EL (cell line): ENCODE results near the gene CHMP2B.

Experiments used
- DNase-seq: peaks from one replicate; pipeline ENCODE4 v3.0.0-alpha.2; 2016

CHMP2B gene

GRCh38 chr3:87227104-87227834 lies at the start of gene CHMP2B:
Gene CHMP2B (plus strand): TSS chr3:87227309. CDS start chr3:87227523, 214 bp downstream.
- peak; percentile 91 for DNase-seq

- no peak for DNase-seq
Measured at GRCh38 chr3:87179642-87180041, 47.5 kb upstream of the CHMP2B start.

DNA sequence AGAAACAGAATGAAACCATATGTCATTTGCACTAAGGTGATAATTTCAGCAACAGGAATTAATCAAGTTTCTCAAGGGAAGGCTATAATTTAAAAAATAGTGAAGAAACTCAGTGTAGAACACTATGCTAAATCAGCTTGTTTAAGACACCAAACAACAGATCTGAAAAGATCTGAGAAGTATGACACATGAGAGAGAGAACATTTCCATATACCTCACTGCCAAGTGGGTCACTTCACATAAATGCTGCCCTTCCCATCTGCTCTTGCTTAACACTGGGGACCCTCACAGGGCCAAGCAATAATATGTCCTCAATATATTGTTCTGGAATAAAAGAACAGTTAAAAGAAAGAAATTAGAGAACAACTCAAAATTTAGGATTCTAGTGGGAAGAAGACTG lies 45.6 kb upstream of the CHMP2B start:
- DNase-seq, result no peak

GRCh38 chr3:87182023-87182422 lies 45.1 kb upstream of the CHMP2B start:
- DNase-seq, result no peak

DNA sequence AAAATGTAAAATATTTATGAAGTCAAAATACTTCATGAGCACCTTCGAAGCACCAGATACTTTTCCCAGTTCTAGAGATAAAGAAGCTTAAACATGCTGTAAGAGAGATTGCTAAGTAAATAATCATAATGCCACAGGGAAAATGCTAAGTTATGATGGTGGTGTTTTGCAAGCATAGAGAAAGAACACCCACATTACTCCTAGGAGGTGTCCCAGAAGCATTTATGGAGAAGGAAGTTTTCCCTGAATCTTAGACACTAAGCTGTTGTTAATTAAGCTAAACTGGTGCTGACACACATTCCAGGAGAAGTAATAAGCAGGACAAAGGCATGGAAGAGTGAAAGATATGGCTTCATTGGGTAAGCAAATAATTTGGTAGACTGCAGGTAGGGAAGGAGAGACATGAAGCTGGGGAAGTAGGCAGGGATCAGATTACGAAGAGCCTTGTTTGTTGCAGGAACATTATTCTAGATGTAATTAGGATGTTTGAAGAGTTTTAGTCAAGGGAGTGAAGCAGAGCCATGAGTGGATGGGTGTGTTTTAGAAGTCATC lies 40.4 kb upstream of the CHMP2B start:
- DNase-seq, result no peak

GRCh38 chr3:87191175-87191574 lies 35.9 kb upstream of the CHMP2B start:
- no peak for DNase-seq

GRCh38 chr3:87191641-87192040 lies 35.5 kb upstream of the CHMP2B start:
- peak; percentile 44 for DNase-seq

DNA sequence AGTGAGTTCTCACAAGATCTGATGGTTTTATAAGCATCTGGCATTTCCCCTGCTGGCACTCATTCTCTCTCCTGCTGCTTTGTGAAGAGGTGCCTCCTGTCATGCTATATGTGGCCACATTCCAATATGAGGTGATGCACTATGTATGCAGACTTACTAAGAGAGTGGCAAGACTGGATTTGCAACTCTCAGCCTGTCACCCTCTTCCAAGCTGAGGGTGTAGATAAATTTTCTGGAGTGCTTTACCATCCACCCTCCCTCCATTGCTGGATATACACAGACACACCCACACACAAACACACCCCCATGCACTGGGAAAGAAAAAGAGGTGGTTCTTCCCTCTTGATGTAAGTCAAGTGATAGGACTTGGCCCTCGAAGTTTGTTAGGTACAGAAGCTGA lies 30.2 kb upstream of the CHMP2B start:
- no peak for DNase-seq

- no peak for DNase-seq
Measured at GRCh38 chr3:87197531-87197930, 29.6 kb upstream of the CHMP2B start.

DNA sequence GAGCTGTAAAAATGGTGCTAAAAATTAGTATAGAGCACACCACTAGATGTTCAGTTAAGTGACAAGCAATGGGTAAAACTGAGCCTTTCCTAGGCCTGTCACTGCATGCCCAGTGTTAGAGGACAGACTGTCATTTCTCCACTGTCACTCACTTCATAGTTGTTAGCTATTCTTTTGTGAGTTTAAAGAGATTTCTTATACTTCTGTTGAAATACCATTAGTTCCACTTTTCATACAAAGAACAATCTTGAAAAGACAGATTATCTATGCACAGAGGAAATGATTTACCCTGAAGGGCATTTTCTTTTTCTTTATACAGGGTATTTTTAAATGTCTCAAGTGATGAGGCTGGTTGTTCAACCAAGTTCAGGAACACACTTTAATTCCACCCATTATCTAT lies 28.3 kb upstream of the CHMP2B start:
- DNase-seq, result no peak

GRCh38 chr3:87199628-87200027 lies 27.5 kb upstream of the CHMP2B start:
- no peak for DNase-seq

- DNase-seq, result peak; percentile 19
Measured at GRCh38 chr3:87200060-87200647, 27.0 kb upstream of the CHMP2B start.

DNA sequence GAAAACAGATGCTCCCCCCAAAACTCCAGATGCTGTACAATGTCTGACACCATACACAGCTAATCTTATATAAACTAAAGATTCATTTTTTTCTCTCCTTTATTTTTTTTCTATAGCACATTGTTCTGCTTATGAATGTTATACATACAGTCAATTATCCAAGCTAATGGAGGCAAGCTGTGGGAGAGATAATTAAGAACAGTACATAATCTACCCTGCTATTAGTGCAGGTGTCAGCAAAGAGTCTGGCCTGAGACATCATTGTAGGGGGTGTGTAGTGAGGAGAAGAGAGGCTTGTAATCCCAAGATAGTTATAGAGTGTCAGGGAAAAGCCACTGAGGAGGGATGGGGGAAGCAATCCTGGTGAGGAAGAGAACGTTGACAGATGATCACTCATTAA lies 25.4 kb upstream of the CHMP2B start:
- no peak for DNase-seq

DNA sequence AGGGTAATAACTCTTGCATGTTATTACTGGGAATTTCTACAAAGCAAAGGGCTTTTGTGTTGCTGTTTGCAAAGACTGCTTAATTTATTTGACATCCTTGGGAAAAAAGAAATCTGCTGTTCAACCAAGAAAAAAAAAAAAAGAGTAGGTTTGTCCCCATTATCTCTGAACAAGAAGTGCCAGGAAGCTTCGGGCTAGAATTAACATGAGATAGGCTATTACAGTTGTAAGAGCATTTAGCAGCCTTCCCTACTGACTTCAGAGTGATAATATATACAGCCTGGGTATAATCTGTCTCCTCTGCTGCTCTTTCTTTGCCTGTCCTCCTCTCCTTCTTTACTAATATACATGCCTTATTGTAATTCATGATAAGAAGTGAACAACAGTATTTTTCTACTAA lies 23.3 kb upstream of the CHMP2B start:
- no peak for DNase-seq

DNA sequence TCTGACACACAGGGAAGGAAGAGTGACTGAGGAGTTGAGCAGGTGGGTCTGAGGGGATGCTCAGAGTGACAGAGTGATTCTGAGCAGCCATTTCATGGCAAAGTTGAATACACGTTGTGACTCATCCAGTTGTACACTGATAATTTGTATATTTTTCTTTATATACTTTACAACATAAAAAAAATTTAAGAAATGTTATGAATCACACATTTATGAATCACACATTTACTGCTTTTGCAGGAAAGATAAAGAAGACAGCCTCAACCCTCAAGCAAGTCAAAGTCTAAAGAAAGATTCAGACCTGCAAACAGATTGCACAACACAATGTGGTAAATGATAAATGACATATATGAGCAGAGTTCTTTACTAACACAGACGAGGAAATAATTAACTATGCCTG lies 21.0 kb upstream of the CHMP2B start:
- peak; percentile 92 for DNase-seq

DNA sequence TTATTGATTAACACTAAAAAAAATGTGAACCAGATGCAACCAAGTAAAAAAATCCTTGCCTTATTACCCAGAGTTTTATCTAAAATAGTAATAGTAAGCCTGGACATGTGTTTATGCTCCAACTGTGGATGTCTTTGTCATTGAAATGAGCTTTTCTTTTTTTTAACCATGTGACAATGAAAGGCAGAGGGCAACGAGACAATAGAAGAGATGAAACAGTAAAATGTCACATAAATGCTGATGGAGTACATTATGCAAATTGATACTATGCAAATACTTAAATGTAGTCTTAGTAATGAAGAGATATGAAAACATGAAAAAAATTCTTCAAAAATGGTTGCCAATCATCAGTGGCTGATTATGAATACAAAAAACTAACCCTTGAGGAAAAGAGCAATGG lies 20.5 kb upstream of the CHMP2B start:
- DNase-seq, result no peak

DNA sequence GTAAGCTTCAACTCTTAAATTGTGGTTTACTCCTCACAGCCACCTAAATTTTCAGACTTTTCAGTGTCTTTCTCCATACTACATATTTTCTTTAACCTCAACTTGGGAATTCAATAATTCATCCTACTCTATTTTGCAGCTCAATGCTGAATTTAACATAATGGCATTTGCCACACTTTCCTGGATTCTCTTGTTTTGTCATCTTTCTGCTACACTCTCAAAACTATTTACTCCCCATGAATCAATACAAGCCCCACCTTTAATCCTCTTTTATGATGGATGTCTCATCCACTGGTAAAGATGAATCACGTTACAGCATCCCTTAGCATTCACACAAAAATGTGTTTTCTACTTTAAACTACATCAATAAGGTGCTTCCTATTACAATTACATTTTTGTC lies 19.6 kb upstream of the CHMP2B start:
- peak; percentile 65 for DNase-seq

GRCh38 chr3:87209111-87209510 lies 18.0 kb upstream of the CHMP2B start:
- no peak for DNase-seq

DNA sequence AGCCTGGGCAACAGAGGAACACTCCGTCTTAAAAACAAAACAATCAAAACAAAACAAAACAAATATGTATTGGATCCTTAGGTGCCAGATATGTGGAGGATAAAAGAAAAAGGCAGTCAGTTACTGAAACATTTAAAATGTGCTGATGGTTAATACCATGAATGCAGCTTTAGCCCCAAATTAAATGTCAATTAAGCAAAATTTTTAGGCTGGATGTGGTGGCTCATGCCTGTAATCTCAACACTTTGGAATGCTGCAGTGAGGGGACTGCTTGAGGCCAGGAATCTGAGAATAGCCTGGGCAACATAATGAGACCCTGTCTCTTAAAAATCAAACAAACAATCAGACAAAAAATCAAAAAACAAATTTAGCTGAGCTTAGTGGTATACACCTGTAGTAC lies 8.5 kb upstream of the CHMP2B start:
- peak; percentile 38 for DNase-seq

DNA sequence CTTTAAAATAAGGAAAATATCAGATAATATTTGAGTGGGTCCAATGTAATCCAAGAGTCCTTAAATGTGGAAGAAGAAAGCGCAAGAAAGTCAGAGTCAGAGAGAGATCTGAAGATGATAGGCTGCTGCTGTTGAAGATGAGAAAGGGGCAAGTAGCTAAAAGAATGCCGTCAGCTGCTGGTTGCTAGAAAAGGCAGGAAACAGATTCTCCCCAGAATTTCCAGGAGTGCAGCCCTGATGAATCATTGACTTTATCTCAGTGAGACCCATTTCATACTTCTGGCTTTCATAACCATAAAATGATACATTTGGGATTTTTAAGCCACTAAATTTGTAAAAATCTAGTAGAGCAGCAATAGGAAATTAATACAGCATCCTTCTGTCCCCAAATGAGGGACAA lies 7.5 kb upstream of the CHMP2B start:
- peak; percentile 39 for DNase-seq

- DNase-seq, result no peak
Measured at GRCh38 chr3:87225659-87226058, 1.4 kb upstream of the CHMP2B start.

GRCh38 chr3:87227835-87228144 lies 681 bp downstream of the CHMP2B start:
- DNase-seq, result peak; percentile 27

- DNase-seq, result peak; percentile 67
Measured at GRCh38 chr3:87228316-87228715, 1.2 kb downstream of the CHMP2B start.

DNA sequence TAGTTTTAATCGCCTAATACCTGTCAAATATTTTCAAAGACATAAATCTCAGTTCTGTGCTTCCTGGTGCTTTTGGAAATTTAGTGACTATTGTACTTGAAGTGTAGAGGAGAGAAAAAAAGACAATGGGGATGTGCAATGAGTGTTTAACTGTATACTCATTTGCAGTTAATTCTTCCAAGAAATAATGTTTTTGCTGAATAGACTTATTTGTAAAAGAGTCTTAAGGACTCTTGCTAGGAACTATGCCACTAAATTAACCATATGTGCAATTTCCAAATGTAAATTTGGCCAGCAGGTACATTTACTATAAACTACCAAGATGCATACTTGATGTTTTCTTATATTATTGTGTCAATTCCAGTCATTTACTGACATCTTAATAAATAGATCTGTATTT lies 2.0 kb downstream of the CHMP2B start:
- no peak for DNase-seq

DNA sequence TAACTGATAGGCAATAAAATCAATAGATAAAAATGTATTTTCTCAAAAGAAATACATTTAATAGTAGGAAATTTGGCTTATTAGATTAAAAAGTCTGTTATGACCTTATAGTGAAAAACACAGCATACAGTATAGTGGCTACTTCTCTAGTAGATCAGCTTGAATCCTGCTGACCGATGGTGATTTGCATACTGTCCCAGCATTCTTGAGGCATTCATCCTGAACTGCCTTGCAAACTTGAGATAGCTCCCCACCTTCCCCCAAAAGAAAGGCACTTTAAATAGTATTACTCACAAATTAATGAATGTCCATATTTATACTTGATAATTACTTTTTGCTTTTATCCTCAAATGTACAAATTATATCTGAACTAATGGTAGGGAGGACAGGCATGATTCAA lies 6.7 kb downstream of the CHMP2B start:
- DNase-seq, result no peak
